T-cell (primary cell): ENCODE data around the gene ERO1B. TPM values are rescaled to one million over a fixed set of nuclear protein-coding genes. Genes with fewer than 3 reads are reported as not detected.

Source experiments
- ATAC-seq, 4 experiments: fragments of 200-7000 bp in 3 of 4; fragments of 150-1000 bp in 1 of 4; cut with Tn5 transposase; replicated peaks in 1 of 4; 1 replicate in 3 of 4; 2 replicates in 1 of 4; pipeline ENCODE4 v1.10.0; 2021; ENCODE audit warnings: moderate library complexity in 3 of 4, mild to moderate bottlenecking in 2 of 4, moderate number of reproducible peaks in 1 of 4
- CTCF ChIA-PET, 2 donors: fragments of 300-600 bp; sonication (Branson Sonifier 250); formaldehyde crosslinking; loops; one replicate each; lab custom pipeline; 2022; ENCODE audit warnings: antibody characterized with exemption in 2 of 2; lab: Charles Lee
- POLR2A ChIA-PET, 2 donors: fragments of 300-600 bp; sonication (Branson Sonifier 250); formaldehyde crosslinking; loops; one replicate each; lab custom pipeline; 2022; ENCODE audit warnings: antibody characterized with exemption in 2 of 2; lab: Charles Lee
- DNase-seq, 35 experiments: peaks; one replicate each; pipeline versions ENCODE4 v3.0.0 to v3.0.0-alpha.2; 2013 to 2023
- H3K27ac ChIP-seq: one replicate; pipeline ENCODE4 v1.5.1; 2013; ENCODE audit warnings: low read length
- H3K27me3 ChIP-seq, 2 experiments: replicated peaks in 1 of 2; 1 replicate in 1 of 2; 2 replicates in 1 of 2; pipeline versions ENCODE4 v1.6.1 to v1.7.0; 2013; ENCODE audit warnings: low read length in 1 of 2, mixed read lengths in 1 of 2; ENCODE audit not compliant: control insufficient read depth in 2 of 2, insufficient read depth in 2 of 2; ENCODE audit errors: extremely low read depth in 1 of 2
- H3K36me3 ChIP-seq, 2 donors: 1 replicate in 1 of 2; 2 replicates in 1 of 2; pipeline versions ENCODE4 v1.6.1 to v1.7.0; 2013; ENCODE audit warnings: low read length in 1 of 2; ENCODE audit not compliant: control insufficient read depth in 2 of 2, insufficient read depth in 1 of 2; ENCODE audit errors: extremely low read depth in 1 of 2
- H3K4me1 ChIP-seq, 2 experiments: 1 replicate in 1 of 2; 2 replicates in 1 of 2; pipeline versions ENCODE4 v1.6.1 to v1.7.0; 2013; ENCODE audit warnings: low read length in 2 of 2, mixed read lengths in 1 of 2; ENCODE audit not compliant: insufficient read depth in 2 of 2, control insufficient read depth in 1 of 2; ENCODE audit errors: extremely low read depth in 1 of 2
- H3K4me3 ChIP-seq, 2 donors: 1 replicate in 1 of 2; 2 replicates in 1 of 2; pipeline versions ENCODE4 v1.5.1 to v1.7.0; 2013; ENCODE audit warnings: mild to moderate bottlenecking in 2 of 2, low read length in 1 of 2, moderate library complexity in 1 of 2; ENCODE audit not compliant: control insufficient read depth in 1 of 2; ENCODE audit errors: extremely low read depth in 1 of 2
- H3K9me3 ChIP-seq: 2 replicates; pipeline ENCODE4 v1.7.0; 2013
- H3K27ac Mint-ChIP-seq, 2 donors: one replicate each; pipeline ENCODE4 v1.8.0; 2020 to 2021; ENCODE audit warnings: mild to moderate bottlenecking in 2 of 2, mixed read lengths in 2 of 2
- H3K27me3 Mint-ChIP-seq, 2 donors: one replicate each; pipeline ENCODE4 v1.8.0; 2021 to 2022; ENCODE audit warnings: mixed read lengths in 2 of 2
- H3K36me3 Mint-ChIP-seq: one replicate; pipeline ENCODE4 v1.8.0; 2021; ENCODE audit warnings: mixed read lengths
- H3K4me1 Mint-ChIP-seq, 3 donors: one replicate each; pipeline ENCODE4 v1.8.0; 2020 to 2022; ENCODE audit warnings: mixed read lengths in 3 of 3, mild to moderate bottlenecking in 1 of 3
- H3K4me3 Mint-ChIP-seq, 3 donors: one replicate each; pipeline ENCODE4 v1.8.0; 2020 to 2022; ENCODE audit warnings: mild to moderate bottlenecking in 3 of 3, mixed read lengths in 3 of 3, moderate library complexity in 3 of 3
- H3K9me3 Mint-ChIP-seq, 3 donors: one replicate each; pipeline ENCODE4 v1.8.0; 2020 to 2022; ENCODE audit warnings: mixed read lengths in 3 of 3
- WGBS: methylation state at CpG from one replicate; pipeline ENCODE4 v1.1.5; 2013; ENCODE audit warnings: missing lambda C conversion rate; ENCODE audit not compliant: insufficient coverage; 5-methylcytosine and 5-hydroxymethylcytosine counted together
- total RNA-seq, 35 experiments: library from RNA in 6 of 35; stranded (reverse) in 6 of 35; fragments of 120-200 nt in 1 of 35; gene quantifications; one replicate each; pipeline versions ENCODE4 v1.2.1 to v1.2.4 and lab custom pipeline; 2013 to 2026

Gene ERO1B
- total RNA-seq, 5 donors from 2014 or later (not counting 1 experiment from before 2014, with no cell fraction given) = 11.3 to 15.4 (median 12.4) TPM

- Histone ChIP-seq H3K9me3 (no peaks in the 10 kb centered on the region), H3K4me1 (peaks cover 0 to 6% of the 10 kb centered on the region in 2 experiments), H3K27ac (no peak overlapping the region), H3K36me3 (no peaks in the 10 kb centered on the region), H3K27me3 (no peaks in the 10 kb centered on the region), H3K4me3 (no peak overlapping the region)
- H3K9me3 Mint-ChIP-seq = peaks cover 0 to 2% (median 0%) of the 10 kb centered on the region in 3 donors
- H3K4me3 Mint-ChIP-seq = no peak overlapping the region
- no peak for DNase-seq
- H3K36me3 Mint-ChIP-seq = peaks cover 8% of the 10 kb centered on the region
- WGBS = 80% methylated on average over 7 of the region's 10 CpGs
- no peak for ATAC-seq
- CTCF ChIA-PET = no interaction called here
- peaks cover 3 to 11% (median 4%) of the 10 kb centered on the region in 3 donors for H3K4me1 Mint-ChIP-seq
- POLR2A ChIA-PET = no interaction called here
- H3K27ac Mint-ChIP-seq = no peak overlapping the region
- no peaks in the 10 kb centered on the region for H3K27me3 Mint-ChIP-seq
These were observed 112.9 kb downstream of the ERO1B start for GRCh38 chr1:236168716-236169429.

- no peak for DNase-seq
- peaks cover 6 to 16% (median 10%) of the 10 kb centered on the region in 3 donors for H3K4me1 Mint-ChIP-seq
- H3K36me3 Mint-ChIP-seq = peaks cover 19% of the 10 kb centered on the region
- Histone ChIP-seq H3K9me3 (no peaks in the 10 kb centered on the region), H3K4me3 (no peak overlapping the region), H3K36me3 (no peaks in the 10 kb centered on the region), H3K27ac (no peak overlapping the region), H3K4me1 (peaks cover 0 to 7% of the 10 kb centered on the region in 2 experiments), H3K27me3 (no peaks in the 10 kb centered on the region)
- ATAC-seq = no peak
- H3K27ac Mint-ChIP-seq = no peak overlapping the region
- no peak overlapping the region for H3K4me3 Mint-ChIP-seq
- ChIA-PET POLR2A (no interaction called here), CTCF (interaction anchor here in 1 of 2 donors (0.6 kb wide), 1 partner anchor 222 kb away, joined by 6 read pairs; no protein-coding TSS in a partner anchor)
- no CpG with 5 or more reads among the region's 4 CpGs for WGBS
- no peaks in the 10 kb centered on the region for H3K27me3 Mint-ChIP-seq
- H3K9me3 Mint-ChIP-seq = peaks cover 0 to 7% (median 0%) of the 10 kb centered on the region in 3 donors
These were observed 114.2 kb downstream of the ERO1B start for GRCh38 chr1:236167578-236167977.

DNA sequence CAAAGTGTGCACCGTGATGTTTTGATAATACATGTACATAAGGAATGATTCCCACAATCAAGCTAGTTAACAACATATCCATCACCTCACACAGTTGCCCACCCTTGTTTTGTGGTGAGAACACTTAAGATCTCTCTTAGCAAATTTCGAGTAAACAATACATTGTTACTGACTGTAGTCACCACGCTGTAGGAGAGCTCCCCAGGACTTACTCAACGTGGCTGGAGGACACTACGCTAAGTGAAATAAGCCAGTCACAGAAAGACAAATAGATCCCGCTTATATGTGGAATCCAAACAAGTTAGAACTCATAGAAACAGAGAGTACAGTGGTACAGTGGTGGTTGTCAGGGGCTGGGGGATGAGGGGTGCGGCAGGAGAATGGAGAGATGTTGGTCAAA, 114.6 kb downstream of the ERO1B start:
- Mint-ChIP-seq H3K4me3 (no peak overlapping the region), H3K27ac (no peak overlapping the region), H3K27me3 (no peaks in the 10 kb centered on the region), H3K4me1 (peaks cover 6 to 16% (median 10%) of the 10 kb centered on the region in 3 donors), H3K9me3 (peaks cover 0 to 7% (median under 1%) of the 10 kb centered on the region in 3 donors), H3K36me3 (peaks cover 20% of the 10 kb centered on the region)
- 96% methylated on average over 4 of the region's 7 CpGs for WGBS
- ChIA-PET POLR2A (no interaction called here), CTCF (no interaction called here)
- no peaks in the 10 kb centered on the region for H3K27me3 ChIP-seq
- DNase-seq = no peak
- H3K4me3 ChIP-seq = no peak overlapping the region
- H3K4me1 ChIP-seq = peaks cover 0 to 7% of the 10 kb centered on the region in 2 experiments
- H3K36me3 ChIP-seq = no peaks in the 10 kb centered on the region
- H3K27ac ChIP-seq = no peak overlapping the region
- H3K9me3 ChIP-seq = no peaks in the 10 kb centered on the region
- no peak for ATAC-seq

GRCh38 chr1:236166041-236166440, 115.7 kb downstream of the ERO1B start:
- H3K4me3 Mint-ChIP-seq = no peak overlapping the region
- H3K4me1 Mint-ChIP-seq = peaks cover 6 to 16% (median 12%) of the 10 kb centered on the region in 3 donors
- no peak for ATAC-seq
- peaks cover 10 to 11% (median 11%) of the 10 kb centered on the region in 3 donors for H3K9me3 Mint-ChIP-seq
- ChIA-PET CTCF (no interaction called here), POLR2A (no interaction called here)
- no peak for DNase-seq
- H3K27ac Mint-ChIP-seq = no peak overlapping the region
- Histone ChIP-seq H3K4me3 (no peak overlapping the region), H3K9me3 (no peaks in the 10 kb centered on the region), H3K27me3 (no peaks in the 10 kb centered on the region), H3K27ac (no peak overlapping the region), H3K4me1 (peaks cover 0 to 10% of the 10 kb centered on the region in 2 experiments), H3K36me3 (no peaks in the 10 kb centered on the region)
- no CpG with 5 or more reads among the region's 6 CpGs for WGBS
- H3K36me3 Mint-ChIP-seq = peaks cover 31% of the 10 kb centered on the region
- H3K27me3 Mint-ChIP-seq = no peaks in the 10 kb centered on the region

Other genes starting within 250 kb of the ERO1B start
- under 1 TPM in 4 of 5 donors, not detected in 1; 0.05 to 0.50 (median 0.34) TPM for gene NID1, start 216.9 kb downstream of the ERO1B start, total RNA-seq
- 10 to 100 TPM; 11.2 to 16.1 (median 12.2) TPM for gene GPR137B, start 139.4 kb downstream of the ERO1B start, total RNA-seq
- 1 to 10 TPM; 1.3 to 5.7 (median 4.2) TPM for gene EDARADD, start 112.3 kb upstream of the ERO1B start, total RNA-seq
- 100 to 1,000 TPM; 106 to 147 (median 124) TPM for gene LGALS8, start 242.0 kb upstream of the ERO1B start, total RNA-seq